ENCODE data around the gene NUDT7.

GRCh38 chr16:77781091-77781490, 58.8 kb downstream of the NUDT7 start:
- no peak for TF ChIP-seq CTCF (IDR thresholded peaks at IDR 0.05)
- no peak for TF ChIP-seq POLR2A (IDR thresholded peaks at IDR 0.05)

All from lower leg skin (tissue), 3 donors.